Measurements from ENCODE around the gene DNAJC6.
"Not testable (repeated sequence)": the region's sequence is repeated elsewhere in the genome, so short reads cannot be mapped to it uniquely, and the experiment has no call there.

The DNAJC6 gene

GRCh38 chr1:65309304-65310077, at the start of gene DNAJC6:
TSS of gene DNAJC6 (plus strand) at chr1:65309543. CDS start at chr1:65309746, 203 bp downstream.
- peak; percentile 39 to 55 for DNase-seq

DNA sequence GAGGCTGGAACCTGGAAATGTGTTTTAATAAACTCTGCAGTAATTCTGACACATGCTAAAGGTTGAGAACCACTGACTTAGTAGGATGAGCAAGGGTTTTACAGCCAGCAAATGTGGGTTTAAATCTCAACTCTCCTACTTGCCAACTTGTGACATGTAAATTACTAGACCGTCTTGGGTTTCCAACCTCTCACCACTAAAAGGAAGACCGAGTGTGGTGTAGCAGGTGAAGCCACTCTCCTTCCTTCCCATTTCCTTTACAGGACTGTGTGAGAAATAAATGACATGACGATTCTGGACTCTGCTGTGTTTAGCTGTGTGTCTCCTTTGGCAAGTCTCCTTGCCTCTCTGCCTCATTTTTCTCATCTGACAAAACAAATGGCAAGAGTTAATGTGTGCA, 49.5 kb upstream of the DNAJC6 start:
- no peak for DNase-seq

DNA sequence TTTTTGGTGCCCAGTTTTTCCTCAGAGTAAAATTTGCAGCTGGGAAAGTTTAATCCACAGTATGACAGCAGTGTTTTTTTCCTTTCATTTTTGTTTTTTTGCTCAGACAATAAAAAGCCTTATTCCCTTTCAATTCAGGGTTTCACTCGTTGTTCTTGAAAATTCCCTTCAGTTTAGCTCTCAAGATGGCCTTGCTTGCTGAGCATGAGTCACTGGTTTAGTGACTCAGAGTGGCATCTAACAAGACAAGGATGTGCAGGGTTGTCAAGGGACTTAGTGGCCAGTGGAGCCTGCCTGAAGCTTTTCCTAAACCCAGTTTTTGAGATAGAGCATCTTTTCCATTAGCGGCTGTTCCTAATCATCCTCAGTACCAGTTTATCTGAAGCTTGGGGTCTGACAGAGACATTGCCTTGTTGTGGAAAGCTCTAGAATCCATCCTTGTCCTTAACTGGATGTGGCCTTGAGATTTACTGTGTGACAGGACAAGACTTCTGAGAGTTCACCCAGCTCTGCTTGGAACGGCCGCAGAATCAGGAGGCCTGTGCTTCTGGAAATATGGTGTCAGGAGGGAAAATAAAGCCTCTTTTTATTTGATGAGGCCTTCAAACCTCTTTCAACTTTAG, 48.4 kb upstream of the DNAJC6 start:
- peak; percentile 67 to 91 for DNase-seq

- no peak for DNase-seq
Observed at GRCh38 chr1:65263286-65263685, 46.1 kb upstream of the DNAJC6 start.

DNA sequence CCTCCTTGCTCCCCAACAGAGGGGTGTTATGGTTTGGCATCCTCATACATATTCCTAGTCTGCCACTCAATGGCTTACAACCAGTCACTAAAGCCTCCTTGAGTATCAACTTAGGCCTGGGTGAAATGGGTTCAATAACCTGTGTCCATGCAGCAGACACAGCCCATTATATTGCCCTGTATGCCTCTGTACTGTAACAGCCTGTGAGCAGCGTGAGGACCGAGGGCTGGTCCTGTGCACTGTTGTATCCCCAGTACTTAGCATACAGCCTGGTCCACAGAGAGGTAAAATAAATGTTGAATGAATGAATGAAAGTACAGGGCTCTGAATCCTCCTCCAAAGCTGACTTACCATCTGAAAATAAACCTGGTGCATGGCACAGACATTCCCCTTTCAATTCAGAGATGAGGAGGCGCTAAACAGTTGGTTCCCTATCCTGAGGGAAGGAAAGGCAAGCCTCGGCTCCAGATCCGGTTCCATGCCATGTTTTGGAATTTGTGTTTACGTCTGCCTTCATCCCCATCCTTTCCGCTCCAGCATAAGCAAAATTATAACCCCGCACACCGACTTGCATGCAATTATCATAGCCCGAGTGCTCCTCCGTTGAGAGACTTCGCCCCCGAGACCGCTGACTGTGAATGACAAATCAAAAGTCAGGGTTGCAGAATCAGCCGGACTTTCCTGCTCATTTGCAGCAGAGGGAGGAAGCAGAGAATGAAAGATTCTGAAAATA, 45.0 kb upstream of the DNAJC6 start:
- DNase-seq, result peak; percentile 60 to 63

GRCh38 chr1:65265296-65265650, 44.1 kb upstream of the DNAJC6 start:
- no peak for DNase-seq

GRCh38 chr1:65265651-65266351, 43.5 kb upstream of the DNAJC6 start:
- no peak for DNase-seq

DNA sequence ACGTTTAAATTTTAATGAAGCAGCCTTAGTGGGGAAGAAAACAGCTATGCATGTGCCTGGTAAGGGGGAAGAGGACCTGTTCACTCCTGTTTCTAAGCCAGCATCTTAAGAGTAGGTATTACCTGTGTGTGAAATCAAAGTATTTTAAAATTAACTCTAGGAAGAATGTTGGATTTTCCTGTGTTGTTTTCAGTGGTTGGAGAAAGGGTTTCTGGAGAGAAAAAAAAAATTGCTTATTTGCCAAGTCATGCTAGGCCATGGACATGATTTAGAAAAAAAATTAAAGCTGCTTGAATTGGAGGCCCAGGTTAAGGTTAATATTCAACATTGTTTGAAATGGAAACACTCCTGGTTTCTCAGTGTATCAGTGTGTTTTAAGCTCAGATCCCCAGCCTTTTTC, 42.9 kb upstream of the DNAJC6 start:
- no peak for DNase-seq

DNA sequence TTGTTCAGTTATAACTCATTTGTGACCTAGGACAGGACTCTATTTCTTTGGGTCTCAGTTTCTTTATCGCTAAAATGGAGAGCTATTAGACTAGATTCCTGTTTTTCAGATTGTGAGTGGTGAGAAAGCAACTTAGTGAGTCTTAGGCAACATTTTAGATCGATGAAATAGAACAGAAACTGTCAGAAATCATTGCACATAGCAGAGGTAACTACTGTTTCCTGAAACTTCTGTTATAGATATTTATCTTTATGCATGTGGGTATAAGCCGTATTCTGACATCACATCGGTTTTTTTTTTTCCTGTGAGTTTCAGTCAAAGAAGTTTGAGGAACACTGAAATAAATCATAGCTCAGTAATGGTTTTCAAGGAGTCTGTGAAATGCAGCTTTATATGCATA, 42.1 kb upstream of the DNAJC6 start:
- DNase-seq, result no peak

- DNase-seq, result no peak
Observed at GRCh38 chr1:65267683-65268082, 41.7 kb upstream of the DNAJC6 start.

GRCh38 chr1:65269612-65270011, 39.7 kb upstream of the DNAJC6 start:
- DNase-seq, result no peak

- DNase-seq, result no peak
Observed at GRCh38 chr1:65276197-65276939, 33.0 kb upstream of the DNAJC6 start.

GRCh38 chr1:65277605-65278347, 31.6 kb upstream of the DNAJC6 start:
- no peak for DNase-seq

- DNase-seq, result no peak
Observed at GRCh38 chr1:65278376-65279069, 30.8 kb upstream of the DNAJC6 start.

- DNase-seq, result no peak
Observed at GRCh38 chr1:65279070-65279779, 30.1 kb upstream of the DNAJC6 start.

DNA sequence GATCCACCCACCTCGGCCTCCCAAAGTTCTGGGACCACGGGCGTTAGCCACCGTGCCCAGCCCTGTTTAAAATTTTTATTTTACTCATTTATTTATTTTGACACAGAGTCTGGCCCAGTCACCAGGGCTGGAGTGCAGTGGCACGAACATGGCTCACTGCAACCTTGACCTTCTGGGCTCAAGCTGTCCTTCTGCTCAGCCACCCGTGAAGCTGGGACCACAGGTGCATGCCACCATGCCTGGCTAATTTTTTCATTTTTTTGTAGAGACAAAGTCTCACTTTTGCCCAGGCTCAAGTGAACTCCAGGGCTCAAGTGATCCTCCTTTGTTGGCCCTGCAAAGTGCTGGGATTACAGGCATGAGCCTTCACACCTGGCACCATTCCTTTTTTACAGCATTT, 27.5 kb upstream of the DNAJC6 start:
- DNase-seq, result no peak

- DNase-seq, result no peak
Observed at GRCh38 chr1:65284229-65284628, 25.1 kb upstream of the DNAJC6 start.

GRCh38 chr1:65289449-65289848, 19.9 kb upstream of the DNAJC6 start:
- DNase-seq, result no peak

GRCh38 chr1:65291818-65292217, 17.5 kb upstream of the DNAJC6 start:
- not testable (repeated sequence) for DNase-seq

GRCh38 chr1:65292861-65293593, 16.3 kb upstream of the DNAJC6 start:
- DNase-seq, result no peak

All from inflammatory macrophage treated with lipopolysaccharide for 1 hour (primary cell).